GM19239 (cell line): ENCODE measurements around the gene CT47C1.
A peak's percentile ranks its signal among the peaks of the same experiment; 100 is the strongest.
"Not testable (repeated sequence)": the region's sequence is repeated elsewhere in the genome, so short reads cannot be mapped to it uniquely, and the experiment has no call there.

Source experiments
- DNase-seq: peaks from one replicate; pipeline ENCODE4 v3.0.0; 2011; ENCODE audit warnings: low spot score; ENCODE audit not compliant: insufficient read length
- FAIRE-seq: peaks from 2 replicates; lab custom pipeline; 2011; peaks lifted over from hg19 to GRCh38; lab: Jason Lieb, UNC

The CT47C1 gene

GRCh38 chrX:119072744-119073143, at the start of gene CT47C1:
Gene CT47C1, plus strand, starts transcription at chrX:119072993. Its CDS starts 233 bp downstream, at chrX:119073226.
- no peak for DNase-seq
- FAIRE-seq, result no peak

GRCh38 chrX:119025900-119026299, 46.9 kb upstream of the CT47C1 start:
- FAIRE-seq, result no peak
- no peak for DNase-seq

- not testable (repeated sequence) for FAIRE-seq, DNase-seq
These were observed 46.4 kb upstream of the CT47C1 start for GRCh38 chrX:119026344-119026743.

GRCh38 chrX:119027960-119028732, 44.6 kb upstream of the CT47C1 start:
- not testable (repeated sequence) for DNase-seq, FAIRE-seq

GRCh38 chrX:119028733-119029330, 44.0 kb upstream of the CT47C1 start:
- FAIRE-seq (no peak), DNase-seq (no peak)

GRCh38 chrX:119029656-119030055, 43.1 kb upstream of the CT47C1 start:
- FAIRE-seq, DNase-seq: not testable (repeated sequence)

GRCh38 chrX:119030990-119031389, 41.8 kb upstream of the CT47C1 start:
- DNase-seq (no peak), FAIRE-seq (no peak)

- FAIRE-seq (no peak), DNase-seq (no peak)
These were observed 36.4 kb upstream of the CT47C1 start for GRCh38 chrX:119036107-119037029.

GRCh38 chrX:119040432-119040831, 32.4 kb upstream of the CT47C1 start:
- no peak for FAIRE-seq

GRCh38 chrX:119041175-119041574, 31.6 kb upstream of the CT47C1 start:
- FAIRE-seq, result no peak
- DNase-seq, result no peak

More at GRCh38 chrX:119040432-119040831, 32.4 kb upstream of the CT47C1 start:
- no peak for DNase-seq

- no peak for FAIRE-seq
- no peak for DNase-seq
These were observed 30.8 kb upstream of the CT47C1 start for GRCh38 chrX:119042040-119042439.

- no peak for DNase-seq
- FAIRE-seq, result no peak
These were observed 29.8 kb upstream of the CT47C1 start for GRCh38 chrX:119042996-119043395.

- FAIRE-seq, result no peak
These were observed 26.9 kb upstream of the CT47C1 start for GRCh38 chrX:119045884-119046283.

GRCh38 chrX:119055687-119056086, 17.1 kb upstream of the CT47C1 start:
- FAIRE-seq (no peak), DNase-seq (no peak)

More at GRCh38 chrX:119045884-119046283, 26.9 kb upstream of the CT47C1 start:
- DNase-seq, result no peak

GRCh38 chrX:119062750-119063374, 9.9 kb upstream of the CT47C1 start:
- FAIRE-seq, result no peak
- no peak for DNase-seq

- DNase-seq (no peak), FAIRE-seq (no peak)
These were observed 9.4 kb upstream of the CT47C1 start for GRCh38 chrX:119063428-119063827.

- peak; percentile 44 for FAIRE-seq
- DNase-seq, result no peak
These were observed 5.6 kb upstream of the CT47C1 start for GRCh38 chrX:119067023-119067739.

- DNase-seq, result no peak
These were observed 3.7 kb upstream of the CT47C1 start for GRCh38 chrX:119069128-119069527.

GRCh38 chrX:119069762-119070161, 3.0 kb upstream of the CT47C1 start:
- no peak for FAIRE-seq
- DNase-seq, result no peak

More at GRCh38 chrX:119069128-119069527, 3.7 kb upstream of the CT47C1 start:
- FAIRE-seq, result no peak
